Measurements from ENCODE around the gene SLC49A3. TPM values are rescaled to one million over a fixed set of nuclear protein-coding genes. Genes with fewer than 3 reads are reported as not detected.

SLC49A3 gene
- total and polyA plus RNA-seq, 2 of the 8 experiments (the other 6 are each of a cell fraction or from before 2014, with no cell fraction given), result 5.0 to 8.8 TPM

- Histone ChIP-seq H3K18ac (ENCODE audit: extremely low read depth, low read length) (0 out of 2 replicates have a peak overlapping the region, but pooled peaks have one; percentile 40), H3K4ac (replicated peaks; ENCODE audit: insufficient read length, low read depth, low read length) (peak overlapping the region; percentile 71), H4K91ac (replicated peaks; ENCODE audit: insufficient read length, low read length) (no peak overlapping the region), H3K4me3 (ENCODE audit: extremely low read depth in 1 of 4, insufficient read depth in 2 of 4, low read depth in 3 of 4, low read length in 4 of 4) (no peak overlapping the region), H2BK5ac (ENCODE audit: low read depth, low read length) (peak overlapping the region; percentile 60; the same call in 1 of the 2 replicates), H3K14ac (ENCODE audit: insufficient read length) (no peak overlapping the region), H3K23me2 (ENCODE audit: low read depth, low read length) (peaks cover 6% of the 10 kb centered on the region; the same call in 1 of the 2 replicates), H3K56ac (replicated peaks; ENCODE audit: insufficient read length, low read depth, low read length) (no peak overlapping the region), H4K20me1 (replicated peaks in 1 of 2; ENCODE audit: control insufficient read depth in 1 of 2, insufficient read depth in 2 of 2, low read length in 2 of 2) (peaks cover 0 to 9% of the 10 kb centered on the region in 2 experiments), H3K4me1 (replicated peaks in 1 of 4; ENCODE audit: control insufficient read depth in 3 of 4, insufficient read depth in 4 of 4, low read length in 3 of 4) (peaks cover 0 to 24% (median 18%) of the 10 kb centered on the region in 4 experiments; a peak in 6 of 7 replicates), H3K9me3 (ENCODE audit: insufficient read depth in 2 of 2, low read depth in 1 of 2, low read length in 1 of 2) (no peaks in the 10 kb centered on the region), H3K79me1 (ENCODE audit: low read depth, low read length) (no peaks in the 10 kb centered on the region), H3K36me3 (ENCODE audit: control insufficient read depth in 2 of 4, insufficient read depth in 4 of 4, low read length in 3 of 4) (no peaks in the 10 kb centered on the region), H2BK12ac (ENCODE audit: low read depth, low read length) (peak overlapping the region; percentile 85; the same call in 1 of the 2 replicates), H3K27me3 (replicated peaks in 1 of 4; ENCODE audit: control insufficient read depth in 3 of 4, extremely low read depth in 1 of 4, insufficient read depth in 3 of 4, low read length in 3 of 4) (peaks cover 0 to 4% (median 0%) of the 10 kb centered on the region in 4 experiments; a peak in 1 of 7 replicates), H2AFZ (ENCODE audit: low read length) (no peak overlapping the region), H4K5ac (ENCODE audit: insufficient read length, low read depth, low read length) (no peak overlapping the region), H3K79me2 (ENCODE audit: control insufficient read depth in 1 of 2, insufficient read depth in 2 of 2, low read length in 2 of 2) (no peaks in the 10 kb centered on the region), H3K4me2 (ENCODE audit: insufficient read depth in 1 of 2, low read depth in 2 of 2, low read length in 2 of 2) (no peak overlapping the region; a peak in 1 of 4 replicates), H2BK20ac (ENCODE audit: low read length) (no peak overlapping the region), H4K8ac (ENCODE audit: extremely low read depth, insufficient read depth, low read length) (no peak overlapping the region), H2BK120ac (replicated peaks; ENCODE audit: low read depth, low read length) (no peak overlapping the region), H3K9ac (replicated peaks in 1 of 4; ENCODE audit: extremely low read depth in 1 of 4, low read depth in 3 of 4, low read length in 3 of 4) (no peak overlapping the region), H2AK5ac (ENCODE audit: low read depth, low read length) (no peak overlapping the region), H2BK15ac (ENCODE audit: low read length) (peak overlapping the region; percentile 90), H3K23ac (ENCODE audit: insufficient read length) (no peak overlapping the region), H3K27ac (ENCODE audit: low read depth, low read length) (no peak overlapping the region)
- 91% methylated on average over 34 of the region's 38 CpGs; no CpG with 5 or more reads in 1 of the 2 experiments for WGBS, 2 experiments (ENCODE audit: extremely low coverage in 1 of 2, insufficient coverage in 1 of 2, insufficient read length in 1 of 2, insufficient replicate concordance in 2 of 2, low coverage in 1 of 2, low lambda C conversion rate in 2 of 2, missing lambda C conversion rate in 1 of 2)
- POLR2A ChIA-PET (ENCODE audit: partially characterized antibody), result interaction anchor here (0.6 to 2.2 kb wide), 14 partner anchors 9 to 281 kb away, joined by 3 to 9 read pairs (median 3); partner anchors contain the start of genes ATP5ME and MYL5
- FAIRE-seq (no peak), DNase-seq (ENCODE audit: low read depth in 1 of 2, low spot score in 2 of 2) (no peak)
- CTCF ChIA-PET (ENCODE audit: partially characterized antibody), result interaction anchor here (0.6 to 5.7 kb wide), 11 partner anchors 9 to 94 kb away, joined by 3 to 65 read pairs (median 3); no protein-coding TSS in a partner anchor
- TF ChIP-seq SP4 (IDR thresholded peaks at IDR 0.05; ENCODE audit: low read length) (no peak), PHF8 (conservative IDR thresholded peaks at IDR 0.05; ENCODE audit: low read depth, low read length) (no peak), SIRT6 (IDR thresholded peaks at IDR 0.05; ENCODE audit: low read length) (no peak), FOSL1 (IDR thresholded peaks at IDR 0.05; ENCODE audit: insufficient read depth, low read depth, low read length) (no peak), TEAD4 (IDR thresholded peaks at IDR 0.05; ENCODE audit: low read depth, low read length) (no peak), NANOG (IDR thresholded peaks at IDR 0.05; ENCODE audit: insufficient read depth, low read depth, low read length, poor library complexity, severe bottlenecking) (no peak), SRF (IDR thresholded peaks at IDR 0.05; ENCODE audit: low read depth, low read length) (no peak), MAX (IDR thresholded peaks at IDR 0.05) (no peak)
Measured at GRCh38 chr4:687048-687970, 1.6 kb downstream of the SLC49A3 start.

All from H1 (cell line).